C1 segment of cervical spinal cord (tissue), 14 donors: ENCODE results near the gene SLC35F6.
A peak's percentile ranks its signal among the peaks of the same experiment; 100 is the strongest.

Experiments
- DNase-seq, 14 donors: peaks; one replicate each; lab custom pipeline; 2025; lab: John Stamatoyannopoulos, UW

The SLC35F6 gene, protein sequence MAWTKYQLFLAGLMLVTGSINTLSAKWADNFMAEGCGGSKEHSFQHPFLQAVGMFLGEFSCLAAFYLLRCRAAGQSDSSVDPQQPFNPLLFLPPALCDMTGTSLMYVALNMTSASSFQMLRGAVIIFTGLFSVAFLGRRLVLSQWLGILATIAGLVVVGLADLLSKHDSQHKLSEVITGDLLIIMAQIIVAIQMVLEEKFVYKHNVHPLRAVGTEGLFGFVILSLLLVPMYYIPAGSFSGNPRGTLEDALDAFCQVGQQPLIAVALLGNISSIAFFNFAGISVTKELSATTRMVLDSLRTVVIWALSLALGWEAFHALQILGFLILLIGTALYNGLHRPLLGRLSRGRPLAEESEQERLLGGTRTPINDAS

DNA sequence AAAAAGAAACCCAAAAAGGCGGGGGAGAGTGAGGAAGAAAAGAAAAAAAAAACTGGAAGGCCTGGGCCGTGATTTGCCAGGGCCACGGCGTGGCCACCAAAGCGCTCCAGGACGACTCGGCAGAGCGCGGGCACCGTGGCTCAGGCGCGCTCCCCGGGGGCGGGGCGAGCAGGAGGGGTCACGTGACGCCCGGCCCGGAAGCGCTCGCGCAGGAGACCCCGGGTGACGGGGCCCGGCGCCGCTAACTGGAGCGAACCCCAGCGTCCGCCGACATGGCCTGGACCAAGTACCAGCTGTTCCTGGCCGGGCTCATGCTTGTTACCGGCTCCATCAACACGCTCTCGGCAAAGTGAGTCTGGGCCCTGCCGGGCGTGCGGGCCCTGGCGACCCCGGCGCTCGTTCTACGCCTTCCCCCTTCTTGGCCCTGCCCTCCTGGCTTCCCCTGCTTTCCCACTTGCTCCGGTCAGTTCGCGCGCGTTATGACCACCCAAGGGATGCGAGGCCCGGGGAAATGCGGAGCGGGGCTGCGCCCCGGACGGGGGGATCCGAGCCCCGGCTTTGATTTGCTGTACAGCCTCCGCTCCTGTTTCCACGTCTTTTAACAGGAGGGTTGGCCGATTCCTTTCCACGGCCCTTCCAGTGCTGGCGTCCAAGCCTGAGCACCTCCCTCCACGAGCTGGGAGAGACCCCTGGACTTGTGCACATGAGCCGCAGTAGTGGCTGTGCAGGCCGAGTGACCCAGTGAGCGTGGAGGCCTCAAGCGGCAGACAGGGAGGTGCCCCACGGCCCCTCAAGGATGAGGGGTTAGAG is at the start of gene SLC35F6:
Gene SLC35F6 (plus strand): TSS at position 207 of the 810 bp plus-strand sequence. CDS start 66 bp downstream, at position 273.
- DNase-seq, result peak in 13 of 14 donors; percentile 45 to 86 (median 71)

DNA sequence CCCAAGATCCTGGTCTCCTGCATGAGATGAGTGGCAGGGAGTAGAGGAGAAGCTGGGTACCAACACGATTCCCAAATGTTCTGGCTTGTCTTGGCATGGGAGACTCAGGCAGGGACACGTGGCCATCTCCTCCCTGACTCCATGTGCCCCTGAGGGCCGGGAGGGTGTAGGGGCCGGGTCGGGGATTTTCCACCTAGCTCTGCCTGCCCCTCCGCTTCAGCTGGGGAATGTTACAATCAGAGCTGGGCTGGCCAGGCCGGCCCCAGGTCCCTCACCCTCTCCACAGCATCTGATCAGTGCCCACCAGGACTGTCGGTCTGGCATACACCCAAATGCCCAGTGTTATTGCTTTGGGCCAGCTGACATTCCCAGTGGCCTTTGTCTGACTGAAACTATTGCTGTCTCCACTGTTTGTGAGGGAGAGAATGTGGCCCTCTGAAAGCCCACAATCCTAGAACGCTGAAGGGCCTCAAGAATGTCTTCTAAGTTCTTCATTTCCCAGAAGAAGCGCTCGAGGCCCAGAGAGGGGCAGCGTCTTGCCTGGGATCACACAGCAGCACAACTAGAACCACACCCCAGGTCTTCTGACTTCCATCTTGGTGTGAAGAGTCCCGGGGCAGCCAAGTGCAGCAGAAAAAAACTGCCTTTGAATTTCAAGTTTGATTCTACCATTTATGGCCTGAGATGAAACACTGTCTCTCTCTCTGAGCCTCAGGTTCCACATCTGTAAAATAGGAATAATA is 48.4 kb upstream of the SLC35F6 start:
- DNase-seq, result no peak

- DNase-seq, result no peak
These were observed 47.7 kb upstream of the SLC35F6 start for GRCh38 chr2:26716340-26716739.

GRCh38 chr2:26716769-26717168 is 47.3 kb upstream of the SLC35F6 start:
- no peak for DNase-seq

GRCh38 chr2:26717362-26717761 is 46.7 kb upstream of the SLC35F6 start:
- DNase-seq, result peak in 1 of 14 donors; percentile 77

DNA sequence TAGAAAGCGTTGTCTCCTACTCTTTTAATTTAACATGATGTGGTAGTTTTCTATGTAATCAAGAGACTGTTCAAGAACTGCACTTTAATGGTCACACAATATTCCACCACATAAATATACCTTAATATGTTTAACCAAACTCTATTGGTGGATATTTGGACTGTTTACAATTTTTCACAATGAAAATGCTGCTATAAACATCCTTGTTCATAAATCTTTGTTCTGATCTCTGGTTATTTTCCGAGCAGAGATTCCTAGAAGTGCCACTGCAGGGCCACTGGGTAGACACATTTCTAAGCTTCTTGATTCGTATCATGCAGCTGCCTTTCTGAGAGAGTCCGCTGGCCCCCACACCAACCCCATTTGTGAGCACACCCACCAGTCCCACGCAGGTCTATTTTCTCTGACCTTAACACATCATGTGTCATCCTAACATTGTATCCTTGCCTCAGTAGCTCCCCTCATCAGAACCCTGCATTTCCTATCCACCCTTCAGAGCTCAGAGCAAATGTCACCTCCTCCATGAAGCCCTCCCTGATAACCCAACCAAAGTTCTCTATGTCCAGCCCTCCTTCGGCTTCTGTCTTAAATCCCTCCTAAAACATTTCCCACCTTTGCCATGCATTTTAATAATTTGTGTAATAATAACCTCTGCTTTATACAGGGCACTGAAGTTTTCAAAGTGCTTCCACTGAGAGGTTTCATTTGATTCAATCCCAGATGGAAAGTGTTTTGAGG is 45.0 kb upstream of the SLC35F6 start:
- no peak for DNase-seq

DNA sequence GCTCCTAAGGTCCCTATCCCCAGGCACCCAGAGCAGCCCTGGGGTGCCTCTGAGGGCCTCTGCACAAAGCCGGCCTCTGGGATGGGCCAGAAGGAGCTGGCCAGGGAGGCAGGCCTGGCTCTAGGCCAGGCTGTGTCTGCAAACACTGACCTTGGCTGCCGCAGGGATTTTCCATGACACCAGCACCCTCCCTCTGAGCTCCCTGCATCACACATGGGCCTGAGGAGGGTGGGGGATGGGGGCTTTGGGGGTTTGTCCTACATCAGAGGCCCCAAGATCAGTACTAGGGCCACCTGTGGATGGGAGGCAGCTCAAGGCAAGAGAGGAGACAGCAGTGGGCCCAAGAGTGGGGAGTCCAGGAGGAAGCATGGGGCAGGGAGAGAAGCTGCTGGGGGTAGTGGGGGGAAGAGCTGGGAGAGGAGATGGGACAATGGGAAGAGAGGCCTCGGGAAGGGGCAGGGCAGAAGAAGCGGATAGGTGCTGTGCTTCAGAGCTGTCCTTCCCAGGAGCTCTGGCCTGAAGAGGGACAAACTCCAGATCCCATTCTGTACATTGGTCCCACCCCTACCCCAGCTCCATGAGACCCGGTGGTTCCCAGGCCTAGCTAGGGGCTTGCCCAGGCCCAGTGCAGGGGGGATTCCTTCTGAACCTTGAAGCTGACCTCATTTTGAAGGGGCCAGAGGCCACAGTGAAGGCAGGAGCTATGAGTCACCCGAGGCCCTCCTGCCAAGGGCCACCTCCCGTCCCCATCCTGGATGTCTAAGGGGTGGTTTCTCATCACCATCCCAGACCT is 43.6 kb upstream of the SLC35F6 start:
- DNase-seq, result peak in 5 of 14 donors; percentile 16 to 29 (median 18)

DNA sequence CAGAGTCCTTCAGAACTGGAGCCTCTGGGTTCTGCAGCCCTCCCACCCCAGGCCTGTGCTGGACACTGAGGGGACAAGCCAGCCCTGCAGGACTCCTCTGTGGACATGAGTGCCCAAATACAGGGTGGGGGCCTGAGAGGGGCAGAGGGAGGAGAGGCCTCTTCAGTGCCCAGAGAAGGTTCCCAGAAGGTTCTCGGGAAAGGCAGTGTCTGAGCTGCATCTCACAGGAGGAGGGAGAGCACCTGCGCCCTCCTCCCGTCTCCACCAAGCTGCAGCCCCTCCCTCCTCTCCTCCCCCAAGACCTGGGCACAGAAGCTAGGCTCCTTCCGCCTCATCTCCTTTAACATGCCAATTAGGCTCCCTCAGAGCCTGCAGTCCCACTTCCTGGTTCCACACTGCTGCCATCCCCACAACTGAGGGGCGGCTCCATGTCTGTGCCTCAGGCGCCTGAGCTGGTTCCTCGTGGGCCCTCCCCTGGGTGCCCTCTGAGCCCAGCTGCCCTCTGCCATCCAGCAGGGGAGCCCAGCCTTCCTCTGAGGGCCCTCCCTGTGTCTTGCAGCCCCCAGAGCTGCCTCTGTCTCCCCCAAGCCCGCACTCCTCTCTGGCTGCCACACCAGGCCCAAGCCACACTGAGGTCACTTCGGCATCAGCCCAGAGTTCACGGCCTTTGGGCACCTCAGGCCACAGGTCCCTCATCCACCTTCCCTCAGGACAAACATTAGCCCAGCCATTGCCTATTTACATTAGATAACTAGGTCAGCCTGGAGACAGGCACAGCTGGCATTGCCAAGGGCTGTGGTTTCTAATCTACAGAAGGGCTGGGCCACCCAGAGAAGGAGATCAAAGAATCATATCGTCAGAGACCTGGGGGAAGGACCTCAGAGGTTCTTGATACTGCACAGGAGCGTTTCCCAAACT is 42.7 kb upstream of the SLC35F6 start:
- no peak for DNase-seq

DNA sequence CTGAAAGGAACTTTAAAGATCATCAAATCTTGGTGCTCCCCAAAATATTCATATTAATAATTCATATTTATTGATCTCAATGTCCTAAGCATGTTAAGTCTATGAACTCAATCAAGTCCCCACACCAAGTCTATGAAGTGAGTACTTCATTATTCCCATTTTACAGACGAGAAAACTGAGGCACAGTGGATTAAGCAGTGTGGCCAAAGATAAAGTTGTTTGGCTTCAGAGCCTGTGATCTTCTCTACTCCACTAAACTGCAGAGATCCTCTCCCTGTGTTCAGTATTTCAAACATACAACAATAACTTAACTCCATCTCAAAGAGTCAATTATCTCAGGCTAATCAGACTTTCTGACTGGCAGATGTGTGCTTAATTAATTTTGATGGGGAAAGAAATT is 41.8 kb upstream of the SLC35F6 start:
- no peak for DNase-seq

GRCh38 chr2:26722911-26723310 is 41.2 kb upstream of the SLC35F6 start:
- no peak for DNase-seq

GRCh38 chr2:26723475-26723874 is 40.6 kb upstream of the SLC35F6 start:
- no peak for DNase-seq

DNA sequence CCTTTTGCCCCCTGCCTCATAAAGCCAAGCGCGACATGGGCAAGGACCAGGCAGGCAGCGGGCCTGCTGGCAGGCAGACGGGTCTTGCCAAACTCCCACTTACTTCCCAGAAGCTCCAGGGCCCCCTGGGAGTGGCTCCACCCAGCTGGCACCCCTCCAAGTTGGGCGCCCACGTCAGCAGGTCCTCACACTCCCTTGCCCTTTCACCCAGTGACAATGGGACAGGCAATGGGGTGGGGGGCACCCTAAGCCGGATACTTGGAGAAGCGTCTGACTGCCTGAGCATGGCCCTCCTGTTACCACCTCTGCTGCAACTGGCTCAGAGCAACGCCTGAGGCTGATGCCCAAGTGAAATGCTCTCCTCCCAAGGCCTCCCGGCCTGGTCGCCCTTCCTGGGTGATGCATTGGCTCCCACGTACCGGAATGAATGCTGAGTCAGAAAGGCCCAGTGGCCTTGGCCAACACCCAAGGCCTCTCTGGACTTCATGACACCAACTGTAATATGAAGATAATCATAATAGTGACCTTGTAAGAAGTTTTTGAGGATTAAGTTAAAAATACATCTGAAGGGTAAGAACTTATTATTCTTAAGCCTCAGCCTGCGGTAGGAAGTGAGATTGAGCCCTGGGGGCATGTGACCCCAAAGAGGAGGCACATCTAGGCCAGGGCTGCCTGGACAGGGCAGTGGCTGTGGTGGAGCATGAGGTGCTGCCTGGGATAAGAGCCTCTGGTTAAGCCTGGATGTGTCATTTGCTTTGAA is 39.9 kb upstream of the SLC35F6 start:
- peak in 3 of 14 donors; percentile 7 to 82 (median 24) for DNase-seq

- DNase-seq, result no peak
These were observed 39.1 kb upstream of the SLC35F6 start for GRCh38 chr2:26724784-26725520.

- peak in 1 of 14 donors; percentile 26 for DNase-seq
These were observed 38.6 kb upstream of the SLC35F6 start for GRCh38 chr2:26725521-26725820.

GRCh38 chr2:26726228-26726627 is 37.9 kb upstream of the SLC35F6 start:
- DNase-seq, result no peak

DNA sequence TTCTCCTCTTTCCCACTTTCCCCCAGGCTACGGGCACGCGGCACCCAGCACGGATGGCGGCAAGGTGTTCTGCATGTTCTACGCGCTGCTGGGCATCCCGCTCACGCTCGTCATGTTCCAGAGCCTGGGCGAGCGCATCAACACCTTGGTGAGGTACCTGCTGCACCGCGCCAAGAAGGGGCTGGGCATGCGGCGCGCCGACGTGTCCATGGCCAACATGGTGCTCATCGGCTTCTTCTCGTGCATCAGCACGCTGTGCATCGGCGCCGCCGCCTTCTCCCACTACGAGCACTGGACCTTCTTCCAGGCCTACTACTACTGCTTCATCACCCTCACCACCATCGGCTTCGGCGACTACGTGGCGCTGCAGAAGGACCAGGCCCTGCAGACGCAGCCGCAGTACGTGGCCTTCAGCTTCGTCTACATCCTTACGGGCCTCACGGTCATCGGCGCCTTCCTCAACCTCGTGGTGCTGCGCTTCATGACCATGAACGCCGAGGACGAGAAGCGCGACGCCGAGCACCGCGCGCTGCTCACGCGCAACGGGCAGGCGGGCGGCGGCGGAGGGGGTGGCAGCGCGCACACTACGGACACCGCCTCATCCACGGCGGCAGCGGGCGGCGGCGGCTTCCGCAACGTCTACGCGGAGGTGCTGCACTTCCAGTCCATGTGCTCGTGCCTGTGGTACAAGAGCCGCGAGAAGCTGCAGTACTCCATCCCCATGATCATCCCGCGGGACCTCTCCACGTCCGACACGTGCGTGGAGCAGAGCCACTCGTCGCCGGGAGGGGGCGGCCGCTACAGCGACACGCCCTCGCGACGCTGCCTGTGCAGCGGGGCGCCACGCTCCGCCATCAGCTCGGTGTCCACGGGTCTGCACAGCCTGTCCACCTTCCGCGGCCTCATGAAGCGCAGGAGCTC is 36.2 kb upstream of the SLC35F6 start:
- no peak for DNase-seq

DNA sequence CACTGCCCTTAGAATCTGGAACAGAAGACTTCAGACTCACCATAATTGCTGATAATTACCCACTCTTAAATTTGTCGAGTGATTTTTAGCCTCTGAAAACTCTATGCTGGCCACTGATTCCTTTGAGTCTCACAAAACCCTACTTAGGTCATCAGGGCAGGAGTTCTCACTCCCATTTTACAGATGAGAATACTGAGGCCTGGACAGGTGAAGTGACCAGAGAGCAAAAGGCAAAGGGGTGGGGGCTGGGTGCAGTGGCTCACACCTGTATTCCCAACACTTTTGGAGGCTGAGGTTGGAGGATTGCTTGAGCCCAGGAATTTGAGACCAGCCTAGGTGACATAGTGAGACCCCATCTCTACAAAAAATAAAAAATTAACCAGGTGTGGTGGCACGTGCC is 34.8 kb upstream of the SLC35F6 start:
- no peak for DNase-seq
